GM18870 (cell line): Measurements from ENCODE around the gene DIP2C.
"Not testable (repeated sequence)": the region's sequence is repeated elsewhere in the genome, so short reads cannot be mapped to it uniquely, and the experiment has no call there.

Source experiments
- ATAC-seq: cut with Tn5 transposase; IDR thresholded peaks from one replicate; pipeline ENCODE4 v1.9.1; 2021; ENCODE audit warnings: moderate library complexity; ENCODE audit not compliant: unreplicated experiment

Gene DIP2C

GRCh38 chr10:436911-437665 lies 252.4 kb downstream of the DIP2C start:
- no peak for ATAC-seq

- ATAC-seq, result no peak
These were observed 253.3 kb downstream of the DIP2C start for GRCh38 chr10:436013-436697.

GRCh38 chr10:435397-435796 lies 254.1 kb downstream of the DIP2C start:
- no peak for ATAC-seq

GRCh38 chr10:429696-430095 lies 259.8 kb downstream of the DIP2C start:
- ATAC-seq, result no peak

- no peak for ATAC-seq
These were observed 261.5 kb downstream of the DIP2C start for GRCh38 chr10:427761-428519.

GRCh38 chr10:425365-425764 lies 264.1 kb downstream of the DIP2C start:
- ATAC-seq, result not testable (repeated sequence)

GRCh38 chr10:424724-425123 lies 264.7 kb downstream of the DIP2C start:
- ATAC-seq, result not testable (repeated sequence)

- ATAC-seq, result no peak
These were observed 266.3 kb downstream of the DIP2C start for GRCh38 chr10:423178-423577.

GRCh38 chr10:422675-423074 lies 266.8 kb downstream of the DIP2C start:
- no peak for ATAC-seq

GRCh38 chr10:422241-422640 lies 267.2 kb downstream of the DIP2C start:
- no peak for ATAC-seq

GRCh38 chr10:421170-421569 lies 268.3 kb downstream of the DIP2C start:
- no peak for ATAC-seq

- ATAC-seq, result no peak
These were observed 269.0 kb downstream of the DIP2C start for GRCh38 chr10:420154-421121.

GRCh38 chr10:418894-419293 lies 270.6 kb downstream of the DIP2C start:
- ATAC-seq, result no peak

GRCh38 chr10:418226-418625 lies 271.2 kb downstream of the DIP2C start:
- ATAC-seq, result no peak

GRCh38 chr10:416091-416515 lies 273.4 kb downstream of the DIP2C start:
- no peak for ATAC-seq

GRCh38 chr10:413662-414071 lies 275.8 kb downstream of the DIP2C start:
- no peak for ATAC-seq

- ATAC-seq, result no peak
These were observed 277.4 kb downstream of the DIP2C start for GRCh38 chr10:412109-412508.

- no peak for ATAC-seq
These were observed 277.9 kb downstream of the DIP2C start for GRCh38 chr10:411603-412002.

GRCh38 chr10:409408-410040 lies 279.9 kb downstream of the DIP2C start:
- ATAC-seq, result no peak

GRCh38 chr10:408236-408635 lies 281.2 kb downstream of the DIP2C start:
- no peak for ATAC-seq
